GM18951 (cell line): ENCODE data around the gene VGLL1.

Experiments
- POLR2A ChIP-seq: IDR thresholded peaks from 4 replicates; pipeline ENCODE4 v1.6.1; 2011; ENCODE audit warnings: mild to moderate bottlenecking; ENCODE audit not compliant: insufficient read length, insufficient read depth; ENCODE audit errors: extremely low read depth
- in situ Hi-C: fragments of 300-500 bp; cut with MboI; formaldehyde crosslinking; loops from one replicate; pipeline ENCODE4 v1.12.0; 2022; ENCODE audit warnings: low sequenced_read_pairs, mixed read lengths, inconsistent platforms; ENCODE audit not compliant: unreplicated experiment

Gene VGLL1

DNA sequence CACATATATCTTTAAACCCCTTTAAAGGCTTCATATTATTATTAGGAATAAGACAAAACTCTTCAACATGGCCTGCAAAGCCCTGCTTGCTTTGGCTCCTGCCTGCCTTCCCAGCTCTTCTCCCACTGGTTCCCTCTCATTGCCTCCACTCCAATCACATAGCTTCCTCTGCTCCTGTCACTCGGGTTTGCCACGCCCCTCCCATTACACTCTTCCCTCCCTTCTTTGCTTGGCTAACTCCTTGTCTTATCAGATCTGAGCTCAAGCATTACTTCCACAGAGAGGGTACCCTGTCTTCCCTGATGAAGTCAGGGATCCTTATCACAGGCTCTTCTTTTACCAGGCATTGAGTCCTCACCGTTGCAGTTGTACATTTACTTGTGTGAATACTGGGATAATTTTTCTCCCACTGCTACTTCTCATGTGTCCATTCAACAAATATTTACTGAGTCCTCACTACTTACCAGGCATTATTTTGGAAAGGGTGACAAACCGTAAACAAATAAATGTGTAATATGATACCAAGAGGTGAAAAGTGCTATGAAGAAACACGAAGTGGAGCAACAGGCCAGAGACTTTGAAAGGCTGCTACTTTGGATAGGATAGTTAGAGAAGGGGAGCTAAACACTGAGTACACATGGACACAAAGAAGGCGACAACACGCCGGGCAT, 3.2 kb upstream of the VGLL1 start:
- TF ChIP-seq POLR2A: no peak
- in situ Hi-C loops: no loop called here

DNA sequence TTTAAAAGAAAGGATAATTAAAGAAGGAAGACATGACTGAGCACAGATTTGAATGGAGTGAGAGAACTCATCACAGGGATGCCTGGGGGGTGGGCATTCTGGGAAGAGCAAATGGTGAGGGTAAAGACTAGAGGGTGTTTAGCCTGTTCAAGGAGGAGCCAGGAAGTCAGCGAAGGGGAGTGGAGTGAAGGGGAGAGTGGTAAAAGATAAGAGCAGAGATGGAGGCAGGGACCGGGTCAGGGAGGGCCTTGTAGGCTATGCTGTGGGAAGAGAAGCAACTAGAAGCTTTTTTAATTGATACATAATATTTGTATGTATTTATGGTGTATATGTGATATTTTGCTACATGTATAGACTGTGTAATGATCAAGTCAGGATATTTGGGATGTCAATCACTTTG, 2.2 kb upstream of the VGLL1 start:
- in situ Hi-C loops: no loop called here
- no peak for TF ChIP-seq POLR2A

DNA sequence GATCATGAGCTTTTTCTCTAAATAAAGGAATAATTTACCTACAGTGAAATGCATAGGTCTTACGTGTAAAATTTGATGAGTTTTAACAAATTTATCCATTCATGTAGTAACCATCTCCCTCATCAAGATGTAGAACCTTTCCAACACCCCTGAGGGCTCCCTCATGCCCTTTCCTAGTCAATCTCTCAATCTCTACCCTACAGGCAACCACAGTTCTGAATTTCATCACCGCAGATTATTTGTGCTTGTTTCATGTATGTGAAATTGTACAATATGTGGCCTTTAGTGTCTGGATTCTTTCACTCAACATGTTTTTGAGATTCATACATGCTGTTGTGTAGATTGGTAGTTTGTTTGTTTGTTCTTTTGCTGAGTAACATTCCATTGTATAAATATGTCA, 2.1 kb downstream of the VGLL1 start:
- in situ Hi-C loops: no loop called here
- TF ChIP-seq POLR2A: no peak

DNA sequence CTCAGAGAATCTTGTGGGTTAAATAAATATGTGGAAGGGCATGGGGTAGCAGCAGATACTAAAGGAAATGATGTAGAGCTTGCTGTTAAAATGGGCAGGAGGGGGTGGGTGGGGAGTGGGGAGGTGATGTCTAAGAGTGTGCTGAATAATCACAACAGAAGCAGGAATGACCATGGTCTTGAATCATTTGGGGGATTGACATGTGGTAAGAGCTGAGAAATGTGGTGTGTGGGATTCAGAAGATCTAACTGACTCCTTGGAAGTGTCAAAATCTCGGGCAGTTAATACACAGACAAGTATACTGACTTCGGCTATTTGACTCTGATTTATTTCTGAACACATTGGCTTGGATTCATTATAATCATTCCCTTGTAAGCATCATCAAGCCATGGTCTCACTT, 6.8 kb downstream of the VGLL1 start:
- TF ChIP-seq POLR2A: no peak
- in situ Hi-C loops: no loop called here

DNA sequence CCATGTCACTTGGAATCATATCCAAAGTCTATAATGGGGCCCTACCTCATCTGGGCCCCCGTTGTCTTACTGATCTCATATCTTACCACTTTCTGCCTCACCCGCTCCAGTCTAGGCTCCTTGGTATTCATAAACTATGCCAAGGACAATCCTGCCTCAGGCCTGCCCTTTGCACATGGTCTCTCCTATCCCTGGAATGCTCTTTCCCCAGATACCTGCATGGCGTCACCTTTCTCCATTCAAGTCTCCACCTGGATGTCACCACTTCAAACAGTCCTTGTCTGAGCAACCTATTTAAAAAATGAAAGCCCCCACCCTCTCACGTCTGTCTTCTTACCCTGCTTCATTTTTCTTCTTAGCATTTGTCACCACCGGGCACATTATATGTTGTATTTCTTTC, 8.2 kb downstream of the VGLL1 start:
- no peak for TF ChIP-seq POLR2A
- in situ Hi-C loops: no loop called here

DNA sequence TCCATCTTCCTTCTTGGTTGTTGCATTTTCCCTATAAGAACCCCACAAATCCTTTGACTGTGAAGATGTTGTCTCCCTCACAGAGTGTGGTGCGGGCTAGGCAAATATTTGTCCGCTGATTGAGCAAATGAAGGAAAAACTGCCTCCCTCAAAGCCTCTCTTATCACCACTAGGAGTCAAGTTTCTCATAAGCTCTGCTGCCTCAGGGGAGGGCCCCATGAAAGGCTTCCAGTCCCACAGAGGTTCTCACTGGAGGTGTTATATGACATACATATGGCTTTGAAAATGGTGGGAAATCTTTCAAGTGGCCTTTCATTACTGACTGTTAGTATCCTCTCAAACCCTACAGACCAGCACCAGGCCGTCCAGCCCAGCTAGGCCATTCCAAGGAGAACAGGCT, 9.3 kb downstream of the VGLL1 start:
- TF ChIP-seq POLR2A: no peak
- in situ Hi-C loops: no loop called here

DNA sequence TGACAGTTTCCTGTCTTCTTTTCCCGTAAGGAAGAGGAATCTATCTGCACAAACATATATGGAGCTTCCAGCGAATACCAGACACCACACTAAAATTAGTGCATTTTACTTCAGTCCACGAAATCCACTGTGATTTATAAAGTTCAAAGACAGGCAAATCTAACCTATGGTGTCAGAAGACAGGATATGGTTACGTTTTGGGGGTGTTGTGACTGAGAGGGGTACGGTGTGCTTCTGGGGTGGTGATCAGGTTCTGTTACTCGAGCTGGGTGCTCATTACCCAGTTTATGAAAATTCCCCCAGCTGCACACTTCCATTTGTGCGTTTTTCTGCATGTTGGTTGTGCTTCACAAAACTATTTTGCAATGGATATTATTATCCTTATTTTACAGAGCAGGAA, 10.3 kb downstream of the VGLL1 start:
- no peak for TF ChIP-seq POLR2A
- in situ Hi-C loops: no loop called here

DNA sequence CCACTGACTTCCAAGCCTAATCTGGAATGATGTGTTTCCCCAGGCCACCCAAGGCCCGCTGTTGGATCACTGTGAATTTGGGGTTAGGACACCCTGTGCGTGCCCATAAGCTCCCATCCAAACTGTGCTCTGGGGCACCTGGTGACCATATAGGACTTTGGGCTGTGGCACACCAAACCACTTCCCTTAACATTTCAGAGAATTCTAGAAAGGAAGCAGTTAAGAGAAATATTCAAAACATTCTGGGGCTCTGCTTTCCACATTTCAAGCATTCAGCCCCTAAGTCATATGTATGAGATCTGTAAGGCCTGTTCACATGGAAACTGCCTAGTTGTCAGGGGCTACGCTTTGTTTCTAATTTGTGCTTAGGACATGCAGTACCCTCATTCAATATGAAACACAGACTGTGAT, 14.4 kb downstream of the VGLL1 start:
- TF ChIP-seq POLR2A: no peak
- in situ Hi-C loops: no loop called here

DNA sequence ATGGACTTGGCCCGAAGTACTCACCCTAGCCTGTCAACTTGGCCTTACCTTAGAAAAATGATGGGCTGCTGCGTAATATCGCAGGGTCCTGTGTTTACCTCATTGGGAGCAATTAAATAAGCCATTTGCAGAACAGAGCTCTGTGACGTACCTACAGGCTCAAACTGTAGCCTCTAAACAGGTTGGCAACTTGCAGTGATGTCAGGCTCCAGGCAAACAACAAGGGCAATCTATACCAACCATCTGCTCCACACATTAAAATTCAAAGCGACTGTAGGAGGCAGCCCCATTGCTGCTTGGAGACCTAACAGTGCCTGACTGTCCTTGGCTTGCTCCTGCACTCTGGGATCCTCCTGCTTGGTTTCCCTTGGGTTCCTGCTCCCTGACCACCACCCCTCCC, 17.2 kb downstream of the VGLL1 start:
- in situ Hi-C loops: no loop called here
- TF ChIP-seq POLR2A: no peak

DNA sequence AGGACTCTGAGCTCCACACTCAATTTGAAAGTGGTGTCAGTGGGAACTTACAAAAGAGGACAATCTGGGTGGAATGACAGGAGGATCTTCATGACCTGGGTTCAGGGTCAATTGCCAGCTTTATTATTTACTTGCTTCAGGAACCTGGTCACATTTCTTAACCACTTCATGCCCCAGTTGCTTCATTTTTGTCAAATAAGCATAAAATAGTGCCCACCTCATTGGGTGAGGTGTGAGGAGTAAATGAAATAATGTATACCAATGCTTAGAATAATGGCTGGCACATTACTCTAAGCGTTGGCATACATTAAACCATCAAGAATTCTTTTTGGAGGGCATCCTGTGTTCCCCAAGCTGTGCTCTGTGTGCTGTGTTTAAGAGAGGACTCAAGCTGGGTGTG, 19.4 kb downstream of the VGLL1 start:
- in situ Hi-C loops: no loop called here
- no peak for TF ChIP-seq POLR2A

DNA sequence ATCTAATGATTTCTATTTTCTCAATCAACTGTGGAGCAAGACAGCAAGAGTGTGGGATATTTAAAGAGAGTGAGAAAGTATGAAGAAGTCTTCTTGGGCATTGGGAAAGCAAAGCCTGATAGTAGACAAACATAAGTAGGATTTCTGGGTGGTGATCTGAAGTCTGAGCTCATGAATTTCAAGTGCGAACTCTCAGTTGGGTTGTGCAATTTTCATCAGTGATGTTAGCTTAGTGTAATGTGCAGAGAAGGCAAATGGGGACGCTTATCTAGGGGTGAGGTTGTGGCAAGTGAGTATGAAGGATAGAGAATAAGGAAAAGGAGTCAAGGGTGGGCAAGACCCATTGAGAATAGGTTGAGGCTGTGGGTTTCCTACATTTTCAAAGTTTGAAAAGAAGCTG, 23.7 kb downstream of the VGLL1 start:
- TF ChIP-seq POLR2A: no peak
- in situ Hi-C loops: no loop called here

DNA sequence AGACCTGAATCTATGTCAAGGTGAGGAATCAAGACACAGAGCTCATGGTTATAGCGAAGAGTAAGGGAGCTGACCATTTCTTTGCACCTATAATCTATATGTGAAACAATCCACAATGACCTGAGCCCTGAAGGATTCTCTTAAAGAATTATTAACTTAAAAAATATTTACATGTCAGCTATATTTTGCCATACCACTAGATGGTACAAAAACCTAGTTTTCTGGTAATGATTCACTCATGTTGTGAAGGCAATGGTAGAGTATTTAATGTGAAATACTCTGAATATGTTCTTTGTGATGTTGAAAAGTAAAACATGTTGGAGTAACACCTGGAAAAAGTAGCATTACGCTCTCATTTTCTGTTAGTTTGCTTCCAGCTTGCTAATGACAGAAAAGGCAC, 40.0 kb downstream of the VGLL1 start:
- in situ Hi-C loops: no loop called here
- TF ChIP-seq POLR2A: no peak

DNA sequence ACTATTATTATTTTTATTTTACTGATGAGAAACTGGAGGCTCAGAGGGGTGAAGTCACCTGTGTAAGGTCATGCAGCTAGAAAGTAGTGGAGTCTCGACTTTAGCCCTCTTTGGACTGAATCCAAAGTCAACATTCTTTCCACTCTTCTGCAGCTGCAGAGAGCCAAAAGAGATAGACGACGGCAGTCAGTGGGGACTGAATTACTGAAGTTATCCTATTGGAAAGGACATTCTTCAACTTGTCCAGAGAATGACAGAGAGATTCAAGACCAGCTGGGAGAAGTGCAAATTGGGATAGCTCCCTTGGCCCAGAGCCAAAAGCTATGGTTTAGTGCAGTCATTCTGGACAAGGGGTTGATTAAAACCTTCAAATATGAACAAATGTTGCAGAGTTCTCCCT, 42.5 kb downstream of the VGLL1 start:
- in situ Hi-C loops: no loop called here
- no peak for TF ChIP-seq POLR2A

DNA sequence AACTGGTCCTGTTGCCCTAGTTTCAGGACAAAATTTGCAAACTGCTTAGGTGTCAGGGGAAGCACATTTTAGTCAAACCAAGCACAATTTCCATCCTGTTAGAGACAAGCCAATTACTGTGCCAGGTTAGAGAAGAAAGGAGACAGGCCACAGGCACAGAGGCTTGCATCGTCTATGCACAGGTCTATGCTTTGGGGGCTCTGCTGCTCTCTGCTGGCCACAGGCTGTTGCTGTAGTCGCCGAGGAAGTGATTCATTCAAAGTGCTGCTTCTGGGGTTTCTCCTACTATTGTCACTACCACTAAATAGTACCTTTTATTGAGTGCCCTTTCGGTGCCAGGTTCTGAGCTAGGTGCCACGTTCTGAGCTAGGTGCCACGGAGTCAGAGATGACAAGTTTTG, 45.5 kb downstream of the VGLL1 start:
- no peak for TF ChIP-seq POLR2A

DNA sequence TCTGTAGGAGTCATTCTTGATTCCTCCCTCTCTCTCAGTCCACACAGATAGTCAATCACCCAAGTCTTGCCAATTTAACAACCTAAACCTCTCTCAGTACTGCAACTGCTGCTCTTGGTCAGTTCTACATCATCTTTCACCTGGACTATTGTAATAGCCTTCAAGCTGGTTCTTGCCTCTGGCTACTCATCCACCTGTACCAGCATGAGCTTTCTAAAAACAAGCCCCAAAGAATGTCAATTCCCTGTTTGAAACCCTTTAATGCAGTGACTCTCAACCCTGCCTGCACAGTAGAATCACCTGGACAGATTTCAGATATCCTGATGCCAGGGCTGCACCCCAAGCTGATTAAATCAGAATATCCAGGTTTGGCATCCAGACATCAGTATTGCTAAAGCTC, 48.3 kb downstream of the VGLL1 start:
- no peak for TF ChIP-seq POLR2A
- in situ Hi-C loops: no loop called here

More for the DNA sequence above, 45.5 kb downstream of the VGLL1 start:
- in situ Hi-C loops: no loop called here

DNA sequence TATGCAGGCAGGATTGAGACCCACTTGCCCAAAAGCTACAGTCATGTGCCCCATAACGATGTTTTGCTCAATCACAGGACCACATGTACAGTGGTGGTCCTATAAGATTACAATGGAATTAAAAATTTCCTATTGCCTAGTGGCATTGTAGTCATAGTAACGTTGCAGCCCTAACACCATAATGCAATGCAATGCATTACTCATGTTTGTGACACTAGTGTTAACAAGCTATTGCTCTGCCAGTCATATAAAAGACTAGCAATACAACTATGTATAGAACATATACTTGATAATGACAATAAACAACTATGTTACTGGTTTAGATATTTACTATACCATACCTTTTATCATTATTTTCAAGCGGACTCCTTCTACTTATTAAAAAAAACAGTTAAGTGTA, 50.6 kb downstream of the VGLL1 start:
- no peak for TF ChIP-seq POLR2A
- in situ Hi-C loops: no loop called here

DNA sequence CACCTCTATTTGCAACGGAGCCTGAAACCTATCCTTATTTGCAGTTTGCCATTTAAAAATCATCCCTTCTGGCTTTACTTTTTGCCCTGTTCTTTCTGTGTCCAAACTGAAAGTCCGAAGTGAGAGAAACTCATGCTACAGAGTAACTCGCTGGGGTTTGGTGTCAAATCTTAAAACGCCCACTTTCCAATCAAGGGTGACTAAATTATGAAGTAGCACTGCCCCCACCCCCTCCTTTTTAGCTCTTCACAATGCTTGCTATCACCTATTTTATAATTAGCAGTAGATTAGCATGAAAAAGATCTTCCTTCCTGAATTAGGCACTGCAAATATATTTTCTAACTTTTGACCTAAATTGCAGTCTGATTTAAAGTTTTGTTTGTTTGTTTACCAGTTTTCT, 52.5 kb downstream of the VGLL1 start:
- no peak for TF ChIP-seq POLR2A
- in situ Hi-C loops: no loop called here
